GM23338 (cell line): Measurements from ENCODE around the gene CLDN16. TPM values are rescaled to one million over a fixed set of nuclear protein-coding genes. Genes with fewer than 3 reads are reported as not detected.

ENCODE experiments used
- ATAC-seq: fragments of 200-7000 bp; cut with Tn5 transposase; 3 replicates; pipeline ENCODE4 v1.9.1; 2020
- DNase-seq: peaks from one replicate; pipeline ENCODE4 v3.0.0-alpha.2; 2015; ENCODE audit warnings: low spot score
- H2AFZ ChIP-seq: fragments of 200-600 bp; sonication (generic); 2 replicates; pipeline ENCODE4 v1.8.0; 2016; ENCODE audit warnings: antibody characterized with exemption, mild to moderate bottlenecking, moderate library complexity
- H3F3A ChIP-seq: fragments of 200-600 bp; sonication (generic); replicated peaks from 2 replicates; pipeline ENCODE4 v1.8.0; 2017; ENCODE audit warnings: antibody characterized with exemption, mixed run types, low read depth
- H3K27ac ChIP-seq: fragments of 200-600 bp; sonication (generic); 2 replicates; pipeline ENCODE4 v1.6.1; 2016; ENCODE audit warnings: low read depth
- H3K27me3 ChIP-seq: fragments of 200-600 bp; sonication (generic); 2 replicates; pipeline ENCODE4 v1.8.0; 2016; ENCODE audit warnings: mild to moderate bottlenecking, mixed run types, moderate library complexity; ENCODE audit not compliant: insufficient read depth
- H3K36me3 ChIP-seq: fragments of 200-600 bp; sonication (generic); 2 replicates; pipeline ENCODE4 v1.8.0; 2016; ENCODE audit warnings: mild to moderate bottlenecking; ENCODE audit not compliant: insufficient read depth
- H3K4me1 ChIP-seq: fragments of 200-600 bp; sonication (generic); 2 replicates; pipeline ENCODE4 v1.8.0; 2016; ENCODE audit warnings: mild to moderate bottlenecking, moderate library complexity; ENCODE audit not compliant: insufficient read depth
- H3K4me2 ChIP-seq: fragments of 200-600 bp; sonication (generic); 2 replicates; pipeline ENCODE4 v1.7.1; 2017; ENCODE audit warnings: mixed run types
- H3K4me3 ChIP-seq: fragments of 200-600 bp; sonication (generic); 2 replicates; pipeline ENCODE4 v1.6.1; 2016; ENCODE audit warnings: mixed run types
- H3K79me2 ChIP-seq: fragments of 200-600 bp; sonication (generic); replicated peaks from 2 replicates; pipeline ENCODE4 v1.8.0; 2017; ENCODE audit warnings: mild to moderate bottlenecking; ENCODE audit not compliant: insufficient read depth
- H3K9me2 ChIP-seq: fragments of 200-600 bp; sonication (generic); 2 replicates; pipeline ENCODE4 v1.8.0; 2017; ENCODE audit not compliant: insufficient read depth
- H4K20me1 ChIP-seq: fragments of 200-600 bp; sonication (generic); replicated peaks from 2 replicates; pipeline ENCODE4 v1.8.0; 2017; ENCODE audit warnings: mild to moderate bottlenecking; ENCODE audit not compliant: insufficient read depth
- H3K27ac Mint-ChIP-seq: 2 replicates; pipeline ENCODE4 v1.8.0; 2020; ENCODE audit warnings: inconsistent platforms, mild to moderate bottlenecking, moderate library complexity, mixed read lengths
- H3K27me3 Mint-ChIP-seq: 3 replicates; pipeline ENCODE4 v1.8.0; 2022; ENCODE audit warnings: low read depth, mild to moderate bottlenecking, moderate library complexity, mixed read lengths, inconsistent platforms; ENCODE audit not compliant: insufficient read depth, poor library complexity
- H3K36me3 Mint-ChIP-seq: 3 replicates; pipeline ENCODE4 v1.8.0; 2021; ENCODE audit warnings: low read depth, mild to moderate bottlenecking, inconsistent platforms, moderate library complexity, mixed read lengths
- H3K4me1 Mint-ChIP-seq: 3 replicates; pipeline ENCODE4 v1.8.0; 2020; ENCODE audit warnings: mild to moderate bottlenecking, inconsistent platforms, mixed read lengths
- H3K4me3 Mint-ChIP-seq: 3 replicates; pipeline ENCODE4 v1.8.0; 2021; ENCODE audit warnings: moderate library complexity, mild to moderate bottlenecking, inconsistent platforms, mixed read lengths
- H3K9me3 Mint-ChIP-seq: 3 replicates; pipeline ENCODE4 v1.8.0; 2020; ENCODE audit warnings: moderate library complexity, mild to moderate bottlenecking, inconsistent platforms, mixed read lengths
- CREB1 ChIP-seq: fragments of 250-450 bp; sonication (Bioruptor Pico); IDR thresholded peaks from 2 replicates; pipeline ENCODE4 v1.5.0; 2020; ENCODE audit warnings: low read depth, mild to moderate bottlenecking, moderate library complexity
- EZH2 ChIP-seq: fragments of 200-600 bp; sonication (generic); IDR thresholded peaks from one replicate; pipeline ENCODE4 v1.8.0; 2017; ENCODE audit warnings: antibody characterized with exemption, mild to moderate bottlenecking, low read depth; ENCODE audit not compliant: unreplicated experiment
- EZH2phosphoT487 ChIP-seq: fragments of 200-600 bp; sonication (generic); IDR thresholded peaks from one replicate; pipeline ENCODE4 v1.8.1; 2018; ENCODE audit warnings: antibody characterized with exemption; ENCODE audit not compliant: unreplicated experiment
- NANOG ChIP-seq: IDR thresholded peaks from 2 replicates; pipeline ENCODE4 v1.6.1; 2016; ENCODE audit warnings: antibody characterized with exemption, borderline replicate concordance
- STAT1 ChIP-seq: IDR thresholded peaks from one replicate; pipeline ENCODE4 v1.6.1; 2016; ENCODE audit warnings: antibody characterized with exemption; ENCODE audit not compliant: unreplicated experiment
- polyA plus RNA-seq: library from polyadenylated mRNA; unstranded; fragments of >200 nt; fragmentation: Nextera tagmentation; extraction: Ambion mirVana; gene quantifications from 2 replicates; pipeline ENCODE4 v1.2.1, GENCODE V29; 2016
- total RNA-seq: library from RNA; depleted of rRNA; stranded (reverse); fragments of >200 nt; shearing (Covaris generic); gene quantifications from 2 replicates; pipeline ENCODE4 v1.2.3, GENCODE V29; 2014
- TF ChIP-seq, protein P1 (sequence below), 2 experiments: fragments of 200-600 bp in 1 of 2; sonication (generic) in 1 of 2; conservative IDR thresholded peaks; 2 replicates each; pipeline versions ENCODE4 v1.5.1 to v1.6.1; 2016 to 2017; ENCODE audit warnings: antibody characterized with exemption in 2 of 2, low read depth in 2 of 2, mild to moderate bottlenecking in 2 of 2, moderate library complexity in 1 of 2
- TF ChIP-seq, protein P2 (sequence below): IDR thresholded peaks from one replicate; pipeline ENCODE4 v1.6.1; 2018; ENCODE audit warnings: antibody characterized with exemption; ENCODE audit not compliant: unreplicated experiment

Gene CLDN16
- total and polyA plus RNA-seq, 2 experiments from 2014 or later, result 0.06 TPM; not detected in 1

GRCh38 chr3:190384309-190384756 lies 3.6 kb upstream of the CLDN16 start:
- no peaks in the 10 kb centered on the region for H3F3A ChIP-seq
- H3K27me3 Mint-ChIP-seq, result no peaks in the 10 kb centered on the region
- H3K9me2 ChIP-seq, result no peaks in the 10 kb centered on the region
- H3K4me2 ChIP-seq, result no peak overlapping the region
- DNase-seq (peak; percentile 47), ATAC-seq (peak; percentile 79)
- peaks cover 3% of the 10 kb centered on the region; the same call in 2 of the 3 replicates for H3K4me1 Mint-ChIP-seq
- H3K27me3 ChIP-seq, result no peaks in the 10 kb centered on the region
- H3K36me3 Mint-ChIP-seq, result no peaks in the 10 kb centered on the region
- no peaks in the 10 kb centered on the region for H3K36me3 ChIP-seq
- H3K79me2 ChIP-seq, result no peaks in the 10 kb centered on the region
- H3K4me1 ChIP-seq, result no peaks in the 10 kb centered on the region
- no peak overlapping the region for H3K4me3 ChIP-seq
- no peak overlapping the region for H3K27ac ChIP-seq
- TF ChIP-seq, protein P1, sequence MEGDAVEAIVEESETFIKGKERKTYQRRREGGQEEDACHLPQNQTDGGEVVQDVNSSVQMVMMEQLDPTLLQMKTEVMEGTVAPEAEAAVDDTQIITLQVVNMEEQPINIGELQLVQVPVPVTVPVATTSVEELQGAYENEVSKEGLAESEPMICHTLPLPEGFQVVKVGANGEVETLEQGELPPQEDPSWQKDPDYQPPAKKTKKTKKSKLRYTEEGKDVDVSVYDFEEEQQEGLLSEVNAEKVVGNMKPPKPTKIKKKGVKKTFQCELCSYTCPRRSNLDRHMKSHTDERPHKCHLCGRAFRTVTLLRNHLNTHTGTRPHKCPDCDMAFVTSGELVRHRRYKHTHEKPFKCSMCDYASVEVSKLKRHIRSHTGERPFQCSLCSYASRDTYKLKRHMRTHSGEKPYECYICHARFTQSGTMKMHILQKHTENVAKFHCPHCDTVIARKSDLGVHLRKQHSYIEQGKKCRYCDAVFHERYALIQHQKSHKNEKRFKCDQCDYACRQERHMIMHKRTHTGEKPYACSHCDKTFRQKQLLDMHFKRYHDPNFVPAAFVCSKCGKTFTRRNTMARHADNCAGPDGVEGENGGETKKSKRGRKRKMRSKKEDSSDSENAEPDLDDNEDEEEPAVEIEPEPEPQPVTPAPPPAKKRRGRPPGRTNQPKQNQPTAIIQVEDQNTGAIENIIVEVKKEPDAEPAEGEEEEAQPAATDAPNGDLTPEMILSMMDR (conservative IDR thresholded peaks at IDR 0.05; ENCODE audit: low read depth in 2 of 2), result peak; percentile 56 to 61
- TF ChIP-seq CREB1 (CRISPR knock-in tag), result no peak
- H3K9me3 Mint-ChIP-seq, result no peaks in the 10 kb centered on the region
- H3K4me3 Mint-ChIP-seq, result no peak overlapping the region
- no peak overlapping the region for H3K27ac Mint-ChIP-seq
- no peaks in the 10 kb centered on the region for H4K20me1 ChIP-seq
- no peak overlapping the region for H2AFZ ChIP-seq

GRCh38 chr3:190385731-190386688 lies 2.0 kb upstream of the CLDN16 start:
- H3K4me1 ChIP-seq, result no peaks in the 10 kb centered on the region
- H3K27ac ChIP-seq, result no peak overlapping the region
- no peak overlapping the region for H3K4me3 Mint-ChIP-seq
- no peak for DNase-seq
- H2AFZ ChIP-seq, result no peak overlapping the region
- peaks cover under 1% of the 10 kb centered on the region; the same call in 2 of the 3 replicates for H3K4me1 Mint-ChIP-seq
- H3K27me3 ChIP-seq, result no peaks in the 10 kb centered on the region
- no peak overlapping the region for H3K4me3 ChIP-seq
- TF ChIP-seq STAT1 (no peak), EZH2 (no peak), NANOG (no peak), EZH2phosphoT487 (no peak)
- TF ChIP-seq, protein P2, sequence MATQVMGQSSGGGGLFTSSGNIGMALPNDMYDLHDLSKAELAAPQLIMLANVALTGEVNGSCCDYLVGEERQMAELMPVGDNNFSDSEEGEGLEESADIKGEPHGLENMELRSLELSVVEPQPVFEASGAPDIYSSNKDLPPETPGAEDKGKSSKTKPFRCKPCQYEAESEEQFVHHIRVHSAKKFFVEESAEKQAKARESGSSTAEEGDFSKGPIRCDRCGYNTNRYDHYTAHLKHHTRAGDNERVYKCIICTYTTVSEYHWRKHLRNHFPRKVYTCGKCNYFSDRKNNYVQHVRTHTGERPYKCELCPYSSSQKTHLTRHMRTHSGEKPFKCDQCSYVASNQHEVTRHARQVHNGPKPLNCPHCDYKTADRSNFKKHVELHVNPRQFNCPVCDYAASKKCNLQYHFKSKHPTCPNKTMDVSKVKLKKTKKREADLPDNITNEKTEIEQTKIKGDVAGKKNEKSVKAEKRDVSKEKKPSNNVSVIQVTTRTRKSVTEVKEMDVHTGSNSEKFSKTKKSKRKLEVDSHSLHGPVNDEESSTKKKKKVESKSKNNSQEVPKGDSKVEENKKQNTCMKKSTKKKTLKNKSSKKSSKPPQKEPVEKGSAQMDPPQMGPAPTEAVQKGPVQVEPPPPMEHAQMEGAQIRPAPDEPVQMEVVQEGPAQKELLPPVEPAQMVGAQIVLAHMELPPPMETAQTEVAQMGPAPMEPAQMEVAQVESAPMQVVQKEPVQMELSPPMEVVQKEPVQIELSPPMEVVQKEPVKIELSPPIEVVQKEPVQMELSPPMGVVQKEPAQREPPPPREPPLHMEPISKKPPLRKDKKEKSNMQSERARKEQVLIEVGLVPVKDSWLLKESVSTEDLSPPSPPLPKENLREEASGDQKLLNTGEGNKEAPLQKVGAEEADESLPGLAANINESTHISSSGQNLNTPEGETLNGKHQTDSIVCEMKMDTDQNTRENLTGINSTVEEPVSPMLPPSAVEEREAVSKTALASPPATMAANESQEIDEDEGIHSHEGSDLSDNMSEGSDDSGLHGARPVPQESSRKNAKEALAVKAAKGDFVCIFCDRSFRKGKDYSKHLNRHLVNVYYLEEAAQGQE, result no peak
- no peaks in the 10 kb centered on the region for H3K9me3 Mint-ChIP-seq
- no peaks in the 10 kb centered on the region for H3F3A ChIP-seq
- no peak overlapping the region for H3K4me2 ChIP-seq
- no peak for ATAC-seq
- H3K36me3 Mint-ChIP-seq, result no peaks in the 10 kb centered on the region
- no peaks in the 10 kb centered on the region for H4K20me1 ChIP-seq
- H3K27ac Mint-ChIP-seq, result no peak overlapping the region
- no peaks in the 10 kb centered on the region for H3K36me3 ChIP-seq
- H3K27me3 Mint-ChIP-seq, result no peaks in the 10 kb centered on the region
- H3K79me2 ChIP-seq, result no peaks in the 10 kb centered on the region
- H3K9me2 ChIP-seq, result no peaks in the 10 kb centered on the region
